Transverse colon (tissue), 4 donors: ENCODE data around the gene ECEL1. TPM values are rescaled to one million over a fixed set of nuclear protein-coding genes. Genes with fewer than 3 reads are reported as not detected.
"Not testable (repeated sequence)": the region's sequence is repeated elsewhere in the genome, so short reads cannot be mapped to it uniquely, and the experiment has no call there.

Experiments
- DNase-seq: peaks from one replicate; pipeline ENCODE4 v3.0.0-alpha.2; 2019
- H3K27ac ChIP-seq, 4 donors: fragments of 200-600 bp; sonication (generic); 2 replicates each; pipeline ENCODE4 v1.5.1; 2016 to 2018; ENCODE audit warnings: inconsistent platforms in 4 of 4
- H3K27me3 ChIP-seq: fragments of 200-600 bp; sonication (generic); 2 replicates; pipeline ENCODE4 v1.5.1; 2017; ENCODE audit warnings: inconsistent platforms
- H3K36me3 ChIP-seq, 4 donors: fragments of 200-600 bp; sonication (generic); 2 replicates each; pipeline ENCODE4 v1.5.1; 2017 to 2019; ENCODE audit warnings: inconsistent platforms in 4 of 4
- H3K4me1 ChIP-seq, 4 donors: fragments of 200-600 bp; sonication (generic); 2 replicates each; pipeline ENCODE4 v1.5.1; 2017 to 2020; ENCODE audit warnings: inconsistent platforms in 4 of 4
- H3K4me3 ChIP-seq, 4 donors: fragments of 200-600 bp; sonication (generic); 1 replicate in 1 of 4; 2 replicates in 3 of 4; pipeline versions ENCODE4 v1.5.1 to v1.6.1; 2017 to 2019; ENCODE audit warnings: inconsistent platforms in 4 of 4
- H3K9me3 ChIP-seq, 2 donors: fragments of 200-600 bp; sonication (generic); 2 replicates each; pipeline ENCODE4 v1.5.1; 2017 to 2019; ENCODE audit warnings: inconsistent platforms in 2 of 2
- CTCF ChIP-seq, 5 experiments: fragments of 200-600 bp in 3 of 5; fragments of 450-650 bp in 2 of 5; sonication (generic) in 3 of 5; IDR thresholded peaks; 1 replicate in 2 of 5; 2 replicates in 3 of 5; pipeline ENCODE4 v1.5.1; 2016 to 2017; ENCODE audit warnings: antibody characterized with exemption in 5 of 5, inconsistent platforms in 3 of 5, mild to moderate bottlenecking in 2 of 5, moderate library complexity in 1 of 5
- EP300 ChIP-seq: sonication (generic); formaldehyde crosslinking; IDR thresholded peaks from one replicate; pipeline ENCODE4 v1.6.1; 2017; ENCODE audit warnings: antibody characterized with exemption, low read depth
- POLR2A ChIP-seq: fragments of 450-650 bp; IDR thresholded peaks from one replicate; pipeline ENCODE4 v1.6.1; 2016; ENCODE audit warnings: antibody characterized with exemption, mild to moderate bottlenecking, moderate library complexity
- POLR2AphosphoS5 ChIP-seq, 3 donors: sonication (generic); formaldehyde crosslinking; IDR thresholded peaks; one replicate each; pipeline ENCODE4 v1.6.1; 2016; ENCODE audit warnings: antibody characterized with exemption in 3 of 3
- WGBS, 2 donors: methylation state at CpG; one replicate each; pipeline ENCODE4 v1.1.5; 2018; ENCODE audit warnings: low coverage in 1 of 2; 5-methylcytosine and 5-hydroxymethylcytosine counted together
- in situ Hi-C, 4 donors: fragments of 200-750 bp; cut with MboI; loops; one replicate each; pipeline versions ENCODE4 v1.15.0 to v1.15.1; 2017; ENCODE audit warnings: low sequenced_read_pairs in 3 of 4, low pct_ligation_motif_present in 1 of 4, low pct_unique_long_range_greater_than_20kb in 1 of 4
- intact Hi-C: fragments of 100-400 bp; cut with DNase I; formaldehyde crosslinking; loops from one replicate; pipeline ENCODE4 v1.15.1; 2023; ENCODE audit warnings: low total_unique reads
- total RNA-seq, 4 donors: library from RNA; depleted of rRNA; stranded (reverse); fragments of >200 nt; gene quantifications; one replicate each; pipeline ENCODE4 v1.1.0, GENCODE V29; 2016

The ECEL1 gene
- total RNA-seq, 4 donors from 2014 or later, result not detected

- DNase-seq, result no peak
- Histone ChIP-seq H3K27ac (peak overlapping the region in 1 of 4 donors; percentile 10), H3K27me3 (peaks cover 12% of the 10 kb centered on the region), H3K4me3 (no peak overlapping the region), H3K36me3 (no peaks in the 10 kb centered on the region), H3K4me1 (peaks cover 0 to 12% (median 9%) of the 10 kb centered on the region in 4 donors), H3K9me3 (no peaks in the 10 kb centered on the region)
- 88% methylated on average over 27 of the region's 27 CpGs; no CpG with 5 or more reads in 1 of the 2 donors for WGBS, 2 donors
- intact Hi-C loops, result no loop called here
- TF ChIP-seq POLR2AphosphoS5 (IDR thresholded peaks at IDR 0.05) (no peak), EP300 (no peak), CTCF (IDR thresholded peaks at IDR 0.05) (no peak), POLR2A (no peak)
- in situ Hi-C loops, result no loop called here
These were observed 31.1 kb downstream of the ECEL1 start for GRCh38 chr2:232456296-232457120.

GRCh38 chr2:232455426-232456255 is 32.0 kb downstream of the ECEL1 start, which contains the start of gene ALPI:
TSS of gene ALPI (plus strand) at chr2:232456153. CDS start at chr2:232456200, 47 bp downstream.
- TF ChIP-seq POLR2AphosphoS5 (IDR thresholded peaks at IDR 0.05), result peak in 2 of 3 donors; percentile 47 to 55
- TF ChIP-seq POLR2A, result peak; percentile 21
- TF ChIP-seq EP300, result no peak
- no peak for TF ChIP-seq CTCF (IDR thresholded peaks at IDR 0.05)
- peak; percentile 89 for DNase-seq
- Histone ChIP-seq H3K4me1 (peaks cover 0 to 12% (median 9%) of the 10 kb centered on the region in 4 donors), H3K27ac (peak within 1 kb of the TSS in 2 of 4 donors; percentile 18 to 44), H3K36me3 (no peaks in the 10 kb centered on the region), H3K27me3 (peaks cover 12% of the 10 kb centered on the region), H3K9me3 (no peaks in the 10 kb centered on the region), H3K4me3 (no peak within 1 kb of the TSS)
- intact Hi-C loops, result no loop called here
- in situ Hi-C loops, result no loop called here
- 60% methylated on average over 14 of the region's 14 CpGs; no CpG with 5 or more reads in 1 of the 2 donors for WGBS, 2 donors

- H3K36me3 ChIP-seq, result no peaks in the 10 kb centered on the region
- no peak overlapping the region for H3K4me3 ChIP-seq
- in situ Hi-C loops, result no loop called here
- intact Hi-C loops, result no loop called here
- no peaks in the 10 kb centered on the region for H3K9me3 ChIP-seq
- WGBS, 2 donors, result 81 to 100% methylated on average over 1 to 9 of the region's 9 CpGs
- no peak for DNase-seq
- no peak overlapping the region for H3K27ac ChIP-seq
- TF ChIP-seq CTCF (IDR thresholded peaks at IDR 0.05) (no peak), POLR2A (no peak)
- peaks cover 12% of the 10 kb centered on the region for H3K27me3 ChIP-seq
- H3K4me1 ChIP-seq, result peaks cover 0 to 12% (median 9%) of the 10 kb centered on the region in 4 donors
These were observed 33.0 kb downstream of the ECEL1 start for GRCh38 chr2:232454630-232455029.

GRCh38 chr2:232451645-232452044 is 36.0 kb downstream of the ECEL1 start:
- H3K9me3 ChIP-seq, DNase-seq, H3K27me3 ChIP-seq, intact Hi-C loops, H3K4me3 ChIP-seq, H3K27ac ChIP-seq, H3K36me3 ChIP-seq, in situ Hi-C loops: not testable (repeated sequence)
- WGBS, 2 donors, result 90% methylated on average over 3 of the region's 3 CpGs; no CpG with 5 or more reads in 1 of the 2 donors
- H3K4me1 ChIP-seq, result peaks cover 0 to 12% (median 9%) of the 10 kb centered on the region in 4 donors
